Calu3 (cell line): ENCODE data around the gene KIF26B. TPM values are rescaled to one million over a fixed set of nuclear protein-coding genes. Genes with fewer than 3 reads are reported as not detected.

Experiments used
- BruUV-seq: library from RNA; stranded (reverse); fragments of 400-500 nt; replicated peaks from 2 replicates; lab custom pipeline; 2021; lab: Mats Ljungman, UMichigan
- CTCF ChIA-PET: fragments of 300-600 bp; sonication (Branson Sonifier 250); formaldehyde crosslinking; loops from one replicate; lab custom pipeline; 2022; ENCODE audit warnings: antibody characterized with exemption; lab: Charles Lee
- DNase-seq: peaks from one replicate; pipeline ENCODE4 v3.0.0; 2022
- H3K27ac Mint-ChIP-seq: one replicate; pipeline ENCODE4 v1.8.0; 2022; ENCODE audit warnings: mixed read lengths; ENCODE audit not compliant: unreplicated experiment
- H3K27me3 Mint-ChIP-seq: one replicate; pipeline ENCODE4 v1.8.0; 2022; ENCODE audit warnings: mixed read lengths; ENCODE audit not compliant: unreplicated experiment
- H3K36me3 Mint-ChIP-seq: one replicate; pipeline ENCODE4 v1.8.0; 2022; ENCODE audit warnings: mild to moderate bottlenecking, moderate library complexity, mixed read lengths; ENCODE audit not compliant: insufficient read depth, unreplicated experiment
- H3K4me1 Mint-ChIP-seq: one replicate; pipeline ENCODE4 v1.8.0; 2022; ENCODE audit warnings: mild to moderate bottlenecking, low read depth, mixed read lengths; ENCODE audit not compliant: unreplicated experiment
- H3K4me3 Mint-ChIP-seq: one replicate; pipeline ENCODE4 v1.8.0; 2022; ENCODE audit warnings: mild to moderate bottlenecking, low read depth, moderate library complexity, mixed read lengths; ENCODE audit not compliant: unreplicated experiment
- H3K9me3 Mint-ChIP-seq: one replicate; pipeline ENCODE4 v1.8.0; 2022; ENCODE audit warnings: low read depth, mixed read lengths; ENCODE audit not compliant: unreplicated experiment
- intact Hi-C: fragments of 100-400 bp; cut with micrococcal nuclease; formaldehyde crosslinking; loops from one replicate; pipeline ENCODE4 v1.10.0; 2022; ENCODE audit not compliant: unreplicated experiment
- total RNA-seq: library from RNA; stranded (reverse); gene quantifications from 2 replicates; pipeline ENCODE4 v1.2.3, GENCODE V29; 2022
- TF ChIP-seq, protein P1 (sequence below): fragments of 200-600 bp; IDR thresholded peaks from one replicate; pipeline ENCODE4 v1.8.0; 2022; ENCODE audit warnings: antibody characterized with exemption; ENCODE audit not compliant: unreplicated experiment

KIF26B gene
- total RNA-seq, 1 experiment from 2014 or later = 1.1 TPM

- TF ChIP-seq, protein P1, sequence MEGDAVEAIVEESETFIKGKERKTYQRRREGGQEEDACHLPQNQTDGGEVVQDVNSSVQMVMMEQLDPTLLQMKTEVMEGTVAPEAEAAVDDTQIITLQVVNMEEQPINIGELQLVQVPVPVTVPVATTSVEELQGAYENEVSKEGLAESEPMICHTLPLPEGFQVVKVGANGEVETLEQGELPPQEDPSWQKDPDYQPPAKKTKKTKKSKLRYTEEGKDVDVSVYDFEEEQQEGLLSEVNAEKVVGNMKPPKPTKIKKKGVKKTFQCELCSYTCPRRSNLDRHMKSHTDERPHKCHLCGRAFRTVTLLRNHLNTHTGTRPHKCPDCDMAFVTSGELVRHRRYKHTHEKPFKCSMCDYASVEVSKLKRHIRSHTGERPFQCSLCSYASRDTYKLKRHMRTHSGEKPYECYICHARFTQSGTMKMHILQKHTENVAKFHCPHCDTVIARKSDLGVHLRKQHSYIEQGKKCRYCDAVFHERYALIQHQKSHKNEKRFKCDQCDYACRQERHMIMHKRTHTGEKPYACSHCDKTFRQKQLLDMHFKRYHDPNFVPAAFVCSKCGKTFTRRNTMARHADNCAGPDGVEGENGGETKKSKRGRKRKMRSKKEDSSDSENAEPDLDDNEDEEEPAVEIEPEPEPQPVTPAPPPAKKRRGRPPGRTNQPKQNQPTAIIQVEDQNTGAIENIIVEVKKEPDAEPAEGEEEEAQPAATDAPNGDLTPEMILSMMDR = no peak
- peaks cover 3% of the 10 kb centered on the region for H3K9me3 Mint-ChIP-seq
- CTCF ChIA-PET = no interaction called here
- H3K4me3 Mint-ChIP-seq = no peak overlapping the region
- BruUV-seq = no TSS peak
- no peaks in the 10 kb centered on the region for H3K4me1 Mint-ChIP-seq
- DNase-seq = no peak
- intact Hi-C loops = no loop called here
- H3K36me3 Mint-ChIP-seq = no peaks in the 10 kb centered on the region
- H3K27ac Mint-ChIP-seq = no peak overlapping the region
- H3K27me3 Mint-ChIP-seq = no peaks in the 10 kb centered on the region
These were observed 58.5 kb downstream of the KIF26B start for GRCh38 chr1:245213066-245213831.

- no peak overlapping the region for H3K4me3 Mint-ChIP-seq
- H3K27me3 Mint-ChIP-seq = no peaks in the 10 kb centered on the region
- CTCF ChIA-PET = no interaction called here
- no peaks in the 10 kb centered on the region for H3K4me1 Mint-ChIP-seq
- no peak overlapping the region for H3K27ac Mint-ChIP-seq
- TF ChIP-seq, protein P1 = no peak
- no peaks in the 10 kb centered on the region for H3K9me3 Mint-ChIP-seq
- intact Hi-C loops = no loop called here
- no TSS peak for BruUV-seq
- no peak for DNase-seq
- H3K36me3 Mint-ChIP-seq = no peaks in the 10 kb centered on the region
These were observed 60.3 kb downstream of the KIF26B start for GRCh38 chr1:245215071-245215470.

DNA sequence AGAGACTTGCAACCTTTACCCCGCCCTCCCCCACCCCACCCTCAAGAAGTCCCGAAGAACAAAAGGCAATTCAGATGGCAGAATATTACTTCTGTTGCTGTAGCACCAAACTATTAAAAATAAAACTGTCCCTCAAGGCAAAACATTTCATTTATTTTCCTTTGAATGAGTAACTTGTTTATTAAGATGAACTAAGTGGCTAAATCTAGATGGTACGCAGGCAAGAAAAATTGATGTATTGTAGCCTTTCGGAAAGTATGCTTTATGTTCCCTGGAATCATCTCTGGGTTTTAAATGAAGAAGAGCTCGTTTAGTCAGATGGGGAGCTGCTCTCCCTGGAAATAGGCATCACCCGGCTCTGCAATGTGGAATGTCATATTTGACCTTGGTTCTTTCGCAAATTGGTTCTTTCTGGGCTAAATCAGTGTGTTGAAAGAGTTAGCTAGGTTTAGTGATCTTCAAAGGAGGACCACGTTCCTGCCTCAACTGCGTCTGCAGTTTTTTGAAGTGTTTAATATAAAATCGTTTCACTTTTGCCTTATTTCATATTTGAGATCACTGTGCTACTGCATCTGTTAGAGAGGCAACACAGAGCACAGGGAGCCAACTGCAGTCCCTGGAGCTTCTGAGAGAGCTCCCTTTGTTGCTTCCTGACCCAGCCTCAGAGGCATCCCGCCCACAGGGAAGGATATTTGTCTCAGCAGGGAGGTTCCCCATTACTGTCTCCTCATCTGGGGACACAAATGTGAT lies 61.8 kb downstream of the KIF26B start:
- Mint-ChIP-seq H3K4me3 (no peak overlapping the region), H3K36me3 (no peaks in the 10 kb centered on the region), H3K4me1 (no peaks in the 10 kb centered on the region), H3K27ac (no peak overlapping the region), H3K9me3 (no peaks in the 10 kb centered on the region), H3K27me3 (no peaks in the 10 kb centered on the region)
- BruUV-seq = no TSS peak
- TF ChIP-seq, protein P1 = no peak
- CTCF ChIA-PET = interaction anchor here (0.6 kb wide), 1 partner anchor 59 kb away, joined by 4 read pairs; no protein-coding TSS in a partner anchor
- intact Hi-C loops = no loop called here
- DNase-seq = no peak

DNA sequence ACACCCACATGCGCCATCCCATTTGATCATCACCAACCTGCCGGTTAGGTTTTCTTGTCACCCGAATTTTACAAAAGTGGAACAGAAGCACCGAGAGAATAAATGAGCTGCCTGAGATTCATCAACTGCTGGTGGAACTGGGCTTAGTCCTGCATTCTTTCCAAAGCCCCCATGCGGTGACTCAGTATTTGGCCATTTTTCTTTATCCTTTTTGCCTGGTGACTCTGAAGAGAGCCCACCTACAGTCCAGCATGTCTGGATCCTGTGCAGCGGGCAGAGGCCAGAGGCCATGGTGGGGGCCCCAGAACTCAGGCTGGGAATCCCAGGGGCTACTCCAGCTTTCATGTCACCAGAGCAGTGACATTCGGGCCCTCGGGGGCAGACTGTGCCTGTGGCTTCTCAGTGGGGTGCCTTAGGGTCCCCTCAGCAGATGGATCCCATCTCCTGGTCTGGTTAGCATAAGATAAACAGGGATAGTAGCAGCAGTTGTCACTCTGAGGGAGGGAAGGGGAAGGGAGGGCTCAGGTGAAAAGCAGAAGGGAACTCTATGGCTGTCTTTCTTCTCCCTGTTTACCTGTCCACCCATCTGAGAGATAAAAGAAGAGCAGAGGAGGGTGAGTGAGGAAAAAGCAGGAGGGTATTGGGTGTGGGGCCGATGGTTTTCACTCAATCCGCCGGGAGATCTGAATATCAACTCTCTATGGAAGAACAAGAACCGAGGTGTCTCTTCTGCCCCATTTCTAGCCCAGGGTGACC lies 63.2 kb downstream of the KIF26B start:
- no peak for DNase-seq
- no TSS peak for BruUV-seq
- CTCF ChIA-PET = no interaction called here
- Mint-ChIP-seq H3K4me1 (no peaks in the 10 kb centered on the region), H3K36me3 (no peaks in the 10 kb centered on the region), H3K27me3 (no peaks in the 10 kb centered on the region), H3K4me3 (no peak overlapping the region), H3K27ac (no peak overlapping the region), H3K9me3 (no peaks in the 10 kb centered on the region)
- intact Hi-C loops = no loop called here
- TF ChIP-seq, protein P1 = no peak
